HepG2 (cell line): Measurements from ENCODE around the gene SLCO4A1. TPM values are rescaled to one million over a fixed set of nuclear protein-coding genes. Genes with fewer than 3 reads are reported as not detected.

ENCODE experiments used
- ATAC-seq: fragments of 200-7000 bp; cut with Tn5 transposase; 3 replicates; pipeline ENCODE4 v1.9.1; 2020; ENCODE audit warnings: mild to moderate bottlenecking, moderate library complexity
- BruUV-seq: library from RNA; stranded (reverse); fragments of 400-500 nt; replicated peaks from 2 replicates; lab custom pipeline; 2021; lab: Mats Ljungman, UMichigan
- CTCF ChIA-PET: fragments of 300-600 bp; formaldehyde crosslinking; extraction: SDS; loops from one replicate; lab custom pipeline; 2021; ENCODE audit warnings: low total read pairs, inconsistent platforms, low intra/inter-chr PET ratio; lab: Yijun Ruan, JAX
- POLR2A ChIA-PET: fragments of 350-600 bp; sonication (Branson Sonifier 250); formaldehyde crosslinking; loops from one replicate; lab custom pipeline; 2020; ENCODE audit warnings: antibody characterized with exemption, inconsistent platforms; lab: Yijun Ruan, JAX
- DNase-seq: peaks from one replicate; pipeline ENCODE4 v3.0.0-alpha.2; 2015; ENCODE audit warnings: low spot score
- FAIRE-seq: peaks from 3 replicates; lab custom pipeline; 2011; peaks lifted over from hg19 to GRCh38; lab: Jason Lieb, UNC
- H2AFZ ChIP-seq: one replicate; pipeline ENCODE4 v1.6.1; 2011; ENCODE audit warnings: low read length, inconsistent platforms
- H3K27ac ChIP-seq: fragments of 300-600 bp; 3 replicates; pipeline ENCODE4 v1.8.0; 2011; ENCODE audit warnings: mixed run types, mild to moderate bottlenecking, mixed read lengths, low read length, inconsistent platforms; ENCODE audit not compliant: insufficient read depth; ENCODE audit errors: extremely low read length
- H3K27me3 ChIP-seq, 2 experiments: fragments of 200-600 bp in 1 of 2; 2 replicates in 1 of 2; 3 replicates in 1 of 2; pipeline versions ENCODE4 v1.6.0 to v1.8.0; 2011; ENCODE audit warnings: low read length in 2 of 2, mild to moderate bottlenecking in 2 of 2, moderate library complexity in 2 of 2, inconsistent platforms in 1 of 2; ENCODE audit not compliant: insufficient read depth in 2 of 2, control insufficient read depth in 1 of 2
- H3K36me3 ChIP-seq, 2 experiments: fragments of 200-600 bp in 1 of 2; replicated peaks in 1 of 2; 2 replicates in 1 of 2; 3 replicates in 1 of 2; pipeline versions ENCODE4 v1.5.1 to v1.8.0; 2011; ENCODE audit warnings: low read length in 2 of 2, inconsistent platforms in 1 of 2; ENCODE audit not compliant: insufficient read depth in 2 of 2, control insufficient read depth in 1 of 2
- H3K4me1 ChIP-seq: 2 replicates; pipeline ENCODE4 v1.5.1; 2012; ENCODE audit warnings: low read length, inconsistent platforms; ENCODE audit not compliant: insufficient read depth
- H3K4me2 ChIP-seq: 2 replicates; pipeline ENCODE4 v1.6.0; 2011; ENCODE audit warnings: low read depth, low read length, inconsistent platforms
- H3K4me3 ChIP-seq, 3 experiments: fragments of 200-600 bp in 1 of 3; sonication (generic), shearing (Covaris generic) in 1 of 3; replicated peaks in 1 of 3; 2 replicates each; pipeline ENCODE4 v1.5.1; 2011 to 2016; ENCODE audit warnings: low read length in 3 of 3, inconsistent platforms in 2 of 3, low read depth in 2 of 3, mild to moderate bottlenecking in 2 of 3, control low read depth in 1 of 3, mixed read lengths in 1 of 3; ENCODE audit not compliant: insufficient read depth in 1 of 3
- H3K79me2 ChIP-seq: one replicate; pipeline ENCODE4 v1.6.1; 2011; ENCODE audit warnings: low read length, inconsistent platforms; ENCODE audit not compliant: insufficient read depth
- H3K9ac ChIP-seq: 2 replicates; pipeline ENCODE4 v1.6.0; 2011; ENCODE audit warnings: mild to moderate bottlenecking, low read depth, low read length, inconsistent platforms; ENCODE audit not compliant: insufficient read depth
- H3K9me3 ChIP-seq: 2 replicates; pipeline ENCODE4 v1.5.1; 2012; ENCODE audit warnings: mild to moderate bottlenecking, low read length
- H4K20me1 ChIP-seq: 2 replicates; pipeline ENCODE4 v1.6.0; 2011; ENCODE audit warnings: inconsistent platforms, mild to moderate bottlenecking, low read length, moderate library complexity; ENCODE audit not compliant: insufficient read depth
- ARHGAP35 ChIP-seq: sonication (generic); formaldehyde crosslinking; IDR thresholded peaks from 2 replicates; pipeline ENCODE4 v1.9.0; 2022; ENCODE audit warnings: mild to moderate bottlenecking, inconsistent platforms, moderate library complexity, missing genetic modification reagents, borderline replicate concordance
- REXO4 ChIP-seq: sonication (generic); formaldehyde crosslinking; IDR thresholded peaks from 2 replicates; pipeline ENCODE4 v1.8.0; 2022; ENCODE audit warnings: missing genetic modification reagents, mild to moderate bottlenecking, borderline replicate concordance
- TBL1XR1 ChIP-seq: fragments of 150-350 bp; IDR thresholded peaks from 2 replicates; pipeline ENCODE4 v1.6.1; 2014; ENCODE audit warnings: borderline replicate concordance, low read length; ENCODE audit not compliant: partially characterized antibody
- ZBTB39 ChIP-seq: sonication (generic); formaldehyde crosslinking; IDR thresholded peaks from 2 replicates; pipeline ENCODE4 v1.5.0; 2020; ENCODE audit warnings: missing genetic modification reagents
- WGBS: methylation state at CpG from one replicate; pipeline ENCODE4 v1.1.6; 2017; ENCODE audit warnings: low lambda C conversion rate; 5-methylcytosine and 5-hydroxymethylcytosine counted together
- in situ Hi-C: cut with HindIII; loops from 2 replicates; pipeline ENCODE4 v1.10.0; 2017; ENCODE audit warnings: low pct_unique_long_range_greater_than_20kb; ENCODE audit not compliant: extremely low pct_ligation_motif_present
- intact Hi-C: fragments of 100-400 bp; cut with micrococcal nuclease; formaldehyde crosslinking; loops from one replicate; pipeline ENCODE4 v1.10.0; 2022; ENCODE audit not compliant: unreplicated experiment
- polyA plus RNA-seq, 8 experiments: library from polyadenylated mRNA; depleted of rRNA in 3 of 8; stranded (reverse) in 7 of 8; unstranded in 1 of 8; fragments of >200 nt; fragmentation: Illumina TruSeq in 4 of 8; extraction: Trizol in 4 of 8; gene quantifications; 2 replicates each; pipeline versions ENCODE4 v1.2.1 to v1.2.3, GENCODE V29; 2011 to 2016; ENCODE audit warnings: low read depth in 4 of 8, missing spikeins in 1 of 8, mixed read lengths in 1 of 8; ENCODE audit not compliant: insufficient read depth in 1 of 8
- total RNA-seq, 5 experiments: library from RNA; depleted of rRNA; stranded (reverse); fragments of >200 nt; fragmentation: Illumina TruSeq; extraction: Trizol; gene quantifications; 2 replicates each; pipeline ENCODE4 v1.2.3, GENCODE V29; 2016; ENCODE audit warnings: low read depth in 1 of 5

The SLCO4A1 gene
- total and polyA plus RNA-seq, 2 of the 13 experiments (the other 11 are each of a cell fraction or from before 2014, with no cell fraction given) = 55.5 to 112 TPM

- Histone ChIP-seq H3K27me3 (peaks cover 5 to 50% of the 10 kb centered on the region in 2 experiments; a peak in 4 of 5 replicates), H3K4me1 (no peaks in the 10 kb centered on the region; the same call in 1 of the 2 replicates), H2AFZ (no peak overlapping the region), H4K20me1 (no peaks in the 10 kb centered on the region), H3K9ac (no peak overlapping the region), H3K27ac (no peak overlapping the region), H3K36me3 (peaks cover 0 to 5% of the 10 kb centered on the region in 2 experiments; a peak in 1 of 5 replicates), H3K4me2 (no peak overlapping the region), H3K79me2 (no peaks in the 10 kb centered on the region), H3K4me3 (no peak overlapping the region), H3K9me3 (peaks cover 9% of the 10 kb centered on the region)
- 57% methylated on average over 22 of the region's 25 CpGs for WGBS
- POLR2A ChIA-PET = interaction anchor here (0.6 kb wide), 1 partner anchor 9 kb away, joined by 3 read pairs; no protein-coding TSS in a partner anchor
- in situ Hi-C loops (no loop called here), intact Hi-C loops (no loop called here)
- ATAC-seq (peak; percentile 15), DNase-seq (no peak), FAIRE-seq (no peak)
- CTCF ChIA-PET = no interaction called here
- BruUV-seq = no TSS peak
- TF ChIP-seq ZBTB39 (0 out of 2 replicates have a peak, but pooled peaks have one; percentile 52), ARHGAP35 (CRISPR knock-in tag) (no peak)
Observed at GRCh38 chr20:62675156-62675876, 33.0 kb downstream of the SLCO4A1 start.

GRCh38 chr20:62675877-62676260 is 33.6 kb downstream of the SLCO4A1 start:
- TF ChIP-seq TBL1XR1 (no peak), REXO4 (CRISPR knock-in tag) (0 out of 2 replicates have a peak, but pooled peaks have one; percentile 27)
- peaks cover 14% of the 10 kb centered on the region for H3K9me3 ChIP-seq
- DNase-seq (no peak), FAIRE-seq (no peak), ATAC-seq (no peak)
- WGBS = 54% methylated on average over 14 of the region's 14 CpGs
- no peak overlapping the region for H3K4me3 ChIP-seq
- in situ Hi-C loops = no loop called here
- ChIA-PET CTCF (no interaction called here), POLR2A (no interaction called here)
- H3K4me1 ChIP-seq = no peaks in the 10 kb centered on the region; the same call in 1 of the 2 replicates
- peaks cover 5 to 55% of the 10 kb centered on the region in 2 experiments; a peak in 4 of 5 replicates for H3K27me3 ChIP-seq
- H2AFZ ChIP-seq = no peak overlapping the region
- no peaks in the 10 kb centered on the region for H4K20me1 ChIP-seq
- H3K79me2 ChIP-seq = no peaks in the 10 kb centered on the region
- no TSS peak for BruUV-seq
- H3K36me3 ChIP-seq = no peaks in the 10 kb centered on the region; a peak in 1 of 5 replicates
- no peak overlapping the region for H3K27ac ChIP-seq
- intact Hi-C loops = no loop called here
- H3K4me2 ChIP-seq = no peak overlapping the region
- H3K9ac ChIP-seq = no peak overlapping the region
